ENCODE measurements around the gene POU3F4.

POU3F4 gene

GRCh38 chrX:83504721-83505479, 3.2 kb upstream of the POU3F4 start:
- TF ChIP-seq REST (IDR thresholded peaks at IDR 0.05; ENCODE audit: insufficient read depth in 1 of 2, low read depth in 2 of 2, low read length in 2 of 2) (no peak), POLR2AphosphoS5 (IDR thresholded peaks at IDR 0.05; ENCODE audit: low read depth, low read length) (no peak), TAF1 (IDR thresholded peaks at IDR 0.05; ENCODE audit: borderline replicate concordance, insufficient read depth, low read length) (no peak), SIN3A (IDR thresholded peaks at IDR 0.05; ENCODE audit: borderline replicate concordance, insufficient read depth, low read length) (no peak), FOXP2 (optimal IDR thresholded peaks at IDR 0.05; ENCODE audit: borderline replicate concordance, extremely low read depth, extremely low read length, insufficient read depth) (no peak)

- TF ChIP-seq SIN3A (IDR thresholded peaks at IDR 0.05; ENCODE audit: borderline replicate concordance, insufficient read depth, low read length) (no peak), REST (IDR thresholded peaks at IDR 0.05; ENCODE audit: insufficient read depth in 1 of 2, low read depth in 2 of 2, low read length in 2 of 2) (no peak)
Observed at GRCh38 chrX:83508526-83509253, 600 bp downstream of the POU3F4 start.

DNA sequence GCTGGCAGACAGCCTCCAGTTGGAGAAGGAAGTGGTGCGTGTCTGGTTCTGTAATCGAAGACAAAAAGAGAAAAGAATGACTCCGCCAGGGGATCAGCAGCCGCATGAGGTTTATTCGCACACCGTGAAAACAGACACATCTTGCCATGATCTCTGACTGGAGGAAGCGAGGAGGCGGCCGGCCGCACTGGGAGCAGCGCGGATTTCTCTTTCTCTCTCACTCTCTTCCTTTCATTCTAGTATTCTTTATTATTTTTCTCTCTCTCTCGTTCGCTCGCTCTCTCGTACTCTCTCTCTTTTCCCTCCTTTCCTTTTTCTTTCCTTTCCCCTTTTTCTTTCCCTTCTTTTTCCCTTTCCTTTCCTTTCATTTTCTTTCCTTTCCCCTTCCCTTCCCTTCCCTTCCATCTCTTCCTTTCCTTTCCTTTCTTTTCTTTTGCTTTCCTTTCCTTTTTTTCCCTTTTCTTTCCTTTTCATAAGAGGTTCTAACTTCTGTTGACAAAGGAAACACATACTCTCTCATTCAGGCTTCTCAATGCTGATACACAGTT, 1.2 kb downstream of the POU3F4 start:
- TF ChIP-seq POLR2AphosphoS5 (IDR thresholded peaks at IDR 0.05; ENCODE audit: low read depth, low read length): no peak
- no peak for TF ChIP-seq TAF1 (IDR thresholded peaks at IDR 0.05; ENCODE audit: borderline replicate concordance, insufficient read depth, low read length)
- TF ChIP-seq FOXP2 (optimal IDR thresholded peaks at IDR 0.05; ENCODE audit: borderline replicate concordance, extremely low read depth, extremely low read length, insufficient read depth): no peak
- no peak for TF ChIP-seq SIN3A (IDR thresholded peaks at IDR 0.05; ENCODE audit: borderline replicate concordance, insufficient read depth, low read length)
- TF ChIP-seq REST (IDR thresholded peaks at IDR 0.05; ENCODE audit: insufficient read depth in 1 of 2, low read depth in 2 of 2, low read length in 2 of 2): no peak

DNA sequence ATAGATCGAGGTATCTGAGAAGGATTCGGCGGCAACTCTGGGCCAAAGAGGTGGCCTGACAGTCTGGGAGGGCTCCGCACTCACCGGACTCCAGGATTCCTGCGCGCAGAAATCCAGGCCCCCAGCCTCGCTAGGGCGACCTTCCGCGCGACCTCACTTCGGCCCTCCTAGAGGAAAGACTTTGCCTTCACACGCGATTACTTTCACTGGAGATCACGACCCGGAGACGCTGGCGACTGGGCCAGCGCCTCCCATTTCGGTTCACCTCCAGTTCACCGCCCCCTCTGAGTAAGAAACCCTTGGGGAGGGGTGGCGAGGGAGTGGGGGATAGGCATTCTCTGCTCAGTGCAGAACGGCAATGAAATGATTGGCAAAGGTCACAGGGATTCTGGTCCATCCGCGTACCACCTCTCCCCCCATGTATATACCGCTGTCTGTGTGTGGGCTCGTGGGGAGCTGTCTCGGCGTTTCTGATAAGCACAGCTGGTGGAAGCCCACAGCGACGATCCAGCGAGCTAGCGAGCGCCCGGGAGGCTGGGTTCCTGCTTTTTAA, 2.5 kb downstream of the POU3F4 start:
- TF ChIP-seq TAF1 (IDR thresholded peaks at IDR 0.05; ENCODE audit: borderline replicate concordance, insufficient read depth, low read length): no peak
- no peak for TF ChIP-seq POLR2AphosphoS5 (IDR thresholded peaks at IDR 0.05; ENCODE audit: low read depth, low read length)
- TF ChIP-seq SIN3A (IDR thresholded peaks at IDR 0.05; ENCODE audit: borderline replicate concordance, insufficient read depth, low read length): no peak
- TF ChIP-seq FOXP2 (optimal IDR thresholded peaks at IDR 0.05; ENCODE audit: borderline replicate concordance, extremely low read depth, extremely low read length, insufficient read depth): no peak
- TF ChIP-seq REST (IDR thresholded peaks at IDR 0.05; ENCODE audit: insufficient read depth in 1 of 2, low read depth in 2 of 2, low read length in 2 of 2): no peak

Measured in PFSK-1 (cell line).